Lower leg skin (tissue), 3 donors: Measurements from ENCODE around the gene ST3GAL4.
"Not testable (repeated sequence)": the region's sequence is repeated elsewhere in the genome, so short reads cannot be mapped to it uniquely, and the experiment has no call there.

Experiments used
- POLR2A ChIP-seq, 2 donors: fragments of 450-650 bp; IDR thresholded peaks; one replicate each; pipeline ENCODE4 v1.6.1; 2016 to 2017; ENCODE audit warnings: antibody characterized with exemption in 2 of 2, mild to moderate bottlenecking in 1 of 2, moderate library complexity in 1 of 2
- TF ChIP-seq, protein P1 (sequence below), 3 donors: fragments of 450-650 bp; IDR thresholded peaks; one replicate each; pipeline ENCODE4 v1.5.1; 2016; ENCODE audit warnings: antibody characterized with exemption in 3 of 3, mild to moderate bottlenecking in 3 of 3, moderate library complexity in 2 of 3

DNA sequence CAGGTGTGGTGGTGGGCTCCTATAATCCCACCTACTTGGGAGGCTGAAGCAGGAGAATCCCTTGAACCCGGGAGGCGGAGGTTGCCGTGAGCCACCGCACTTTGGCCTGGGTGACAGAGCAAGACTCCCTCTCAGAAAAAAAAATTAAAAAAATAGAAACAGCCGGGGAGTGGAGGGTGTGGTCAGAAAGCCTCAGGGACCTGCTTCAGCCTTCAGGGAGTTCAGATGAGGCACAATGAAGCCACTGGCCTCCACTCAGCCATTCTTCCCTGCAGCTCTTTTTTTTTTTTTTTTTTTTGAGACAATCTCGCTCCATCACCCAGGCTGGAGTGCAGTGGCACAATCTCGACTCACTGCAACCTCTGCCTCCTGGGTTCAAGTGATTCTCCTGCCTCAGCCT, 8.5 kb upstream of the ST3GAL4 start:
- TF ChIP-seq, protein P1, sequence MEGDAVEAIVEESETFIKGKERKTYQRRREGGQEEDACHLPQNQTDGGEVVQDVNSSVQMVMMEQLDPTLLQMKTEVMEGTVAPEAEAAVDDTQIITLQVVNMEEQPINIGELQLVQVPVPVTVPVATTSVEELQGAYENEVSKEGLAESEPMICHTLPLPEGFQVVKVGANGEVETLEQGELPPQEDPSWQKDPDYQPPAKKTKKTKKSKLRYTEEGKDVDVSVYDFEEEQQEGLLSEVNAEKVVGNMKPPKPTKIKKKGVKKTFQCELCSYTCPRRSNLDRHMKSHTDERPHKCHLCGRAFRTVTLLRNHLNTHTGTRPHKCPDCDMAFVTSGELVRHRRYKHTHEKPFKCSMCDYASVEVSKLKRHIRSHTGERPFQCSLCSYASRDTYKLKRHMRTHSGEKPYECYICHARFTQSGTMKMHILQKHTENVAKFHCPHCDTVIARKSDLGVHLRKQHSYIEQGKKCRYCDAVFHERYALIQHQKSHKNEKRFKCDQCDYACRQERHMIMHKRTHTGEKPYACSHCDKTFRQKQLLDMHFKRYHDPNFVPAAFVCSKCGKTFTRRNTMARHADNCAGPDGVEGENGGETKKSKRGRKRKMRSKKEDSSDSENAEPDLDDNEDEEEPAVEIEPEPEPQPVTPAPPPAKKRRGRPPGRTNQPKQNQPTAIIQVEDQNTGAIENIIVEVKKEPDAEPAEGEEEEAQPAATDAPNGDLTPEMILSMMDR (IDR thresholded peaks at IDR 0.05) = not testable (repeated sequence)
- TF ChIP-seq POLR2A (IDR thresholded peaks at IDR 0.05) = not testable (repeated sequence)
